WI38 (cell line): Measurements from ENCODE around the gene COL17A1.

Experiments
- H3K4me3 ChIP-seq: 2 replicates; pipeline ENCODE4 v1.5.1; 2011; ENCODE audit warnings: low read depth, mild to moderate bottlenecking, control low read depth, low read length
- CTCF ChIP-seq: IDR thresholded peaks from 2 replicates; pipeline ENCODE4 v1.5.1; 2012; ENCODE audit warnings: low read depth, mild to moderate bottlenecking, control low read depth, low read length

The COL17A1 gene

GRCh38 chr10:104121485-104122224 lies 36.0 kb upstream of the COL17A1 start, which contains the start of gene SFR1:
Gene SFR1, plus strand, starts transcription at chr10:104122171. Its CDS starts 13 bp downstream, at chr10:104122184.
- TF ChIP-seq CTCF = no peak
- peak within 1 kb of the TSS; percentile 96 for H3K4me3 ChIP-seq

- peak overlapping the region; percentile 84 for H3K4me3 ChIP-seq
- no peak for TF ChIP-seq CTCF
Measured at GRCh38 chr10:104120903-104121484, 35.3 kb upstream of the COL17A1 start.

- TF ChIP-seq CTCF = no peak
- peak overlapping the region; percentile 84 for H3K4me3 ChIP-seq
Measured at GRCh38 chr10:104120512-104120902, 34.8 kb upstream of the COL17A1 start.

GRCh38 chr10:104119996-104120395 lies 34.3 kb upstream of the COL17A1 start:
- no peak for TF ChIP-seq CTCF
- H3K4me3 ChIP-seq = no peak overlapping the region

- no peak overlapping the region for H3K4me3 ChIP-seq
- TF ChIP-seq CTCF = no peak
Measured at GRCh38 chr10:104117839-104118323, 32.2 kb upstream of the COL17A1 start.

GRCh38 chr10:104113376-104113956 lies 27.8 kb upstream of the COL17A1 start:
- no peak overlapping the region for H3K4me3 ChIP-seq
- no peak for TF ChIP-seq CTCF
